Measurements from ENCODE around the gene MMP14.
A peak's percentile ranks its signal among the peaks of the same experiment; 100 is the strongest.
"Not testable (repeated sequence)": the region's sequence is repeated elsewhere in the genome, so short reads cannot be mapped to it uniquely, and the experiment has no call there.

Gene MMP14

DNA sequence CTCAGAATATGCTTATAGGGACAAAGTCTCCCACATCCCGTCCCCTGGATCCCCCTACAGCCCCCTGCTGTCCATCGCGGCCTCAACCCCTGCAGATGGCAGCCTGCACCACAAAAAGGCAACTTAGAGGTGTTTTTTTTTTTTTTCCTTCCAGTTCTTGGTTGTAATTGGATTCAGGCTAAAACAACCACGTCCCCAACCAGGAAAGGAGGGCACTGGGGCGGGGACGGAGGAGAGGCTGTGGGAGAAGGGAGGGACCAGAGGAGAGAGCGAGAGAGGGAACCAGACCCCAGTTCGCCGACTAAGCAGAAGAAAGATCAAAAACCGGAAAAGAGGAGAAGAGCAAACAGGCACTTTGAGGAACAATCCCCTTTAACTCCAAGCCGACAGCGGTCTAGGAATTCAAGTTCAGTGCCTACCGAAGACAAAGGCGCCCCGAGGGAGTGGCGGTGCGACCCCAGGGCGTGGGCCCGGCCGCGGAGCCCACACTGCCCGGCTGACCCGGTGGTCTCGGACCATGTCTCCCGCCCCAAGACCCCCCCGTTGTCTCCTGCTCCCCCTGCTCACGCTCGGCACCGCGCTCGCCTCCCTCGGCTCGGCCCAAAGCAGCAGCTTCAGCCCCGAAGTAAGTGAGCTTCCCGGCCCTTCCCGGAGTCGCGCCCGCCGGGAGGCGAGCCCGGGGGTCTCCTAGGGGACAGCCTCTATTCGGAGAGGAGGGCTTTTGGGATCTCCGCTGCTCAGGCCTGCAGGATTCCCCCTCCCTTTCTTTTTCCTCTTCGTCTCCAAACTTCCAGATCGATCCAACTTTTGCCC, at the start of gene MMP14:
Gene MMP14 (plus strand): TSS at position 285 of the 813 bp plus-strand sequence. CDS start 233 bp downstream, at position 518.
- DNase-seq (ENCODE audit: low spot score): peak; percentile 59

DNA sequence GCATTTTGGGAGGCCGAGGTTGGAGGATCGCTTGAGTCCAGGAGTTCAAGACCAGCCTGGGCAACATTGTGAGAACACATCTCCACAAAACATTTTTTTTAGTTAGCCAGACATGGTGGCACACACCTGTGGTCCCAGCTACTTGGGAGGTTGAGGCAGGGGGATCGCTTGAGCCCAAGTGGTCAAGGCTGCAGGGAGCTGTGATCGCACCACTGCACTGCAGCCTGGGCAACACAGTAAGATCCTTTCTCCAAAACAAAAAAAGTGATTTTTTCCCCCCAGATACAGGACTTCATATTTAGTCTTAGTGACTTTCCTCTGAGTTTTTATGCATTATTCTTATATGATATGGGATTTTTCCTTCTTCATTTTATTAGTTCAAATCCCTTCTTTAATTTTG, 49.7 kb upstream of the MMP14 start:
- no peak for DNase-seq (ENCODE audit: low spot score)

DNA sequence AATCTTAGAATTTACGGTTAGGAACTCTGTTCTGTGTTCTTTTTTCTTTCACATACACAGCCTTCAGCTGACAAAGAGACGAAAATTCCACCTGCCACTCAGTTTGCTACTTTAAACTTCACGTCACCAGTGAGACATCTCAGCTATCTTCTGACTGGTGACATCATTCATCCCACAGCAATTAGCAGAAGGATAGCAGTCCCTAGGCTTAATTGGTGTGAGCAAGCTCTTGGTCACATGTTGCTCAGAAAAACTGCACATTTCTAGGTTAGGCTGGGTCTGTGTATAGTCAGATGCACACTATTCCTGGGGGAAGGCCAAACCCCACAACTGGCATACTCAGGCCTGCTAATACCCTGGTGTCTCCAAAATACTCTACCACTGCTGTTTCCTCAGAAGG, 45.1 kb upstream of the MMP14 start:
- no peak for DNase-seq (ENCODE audit: low spot score)

DNA sequence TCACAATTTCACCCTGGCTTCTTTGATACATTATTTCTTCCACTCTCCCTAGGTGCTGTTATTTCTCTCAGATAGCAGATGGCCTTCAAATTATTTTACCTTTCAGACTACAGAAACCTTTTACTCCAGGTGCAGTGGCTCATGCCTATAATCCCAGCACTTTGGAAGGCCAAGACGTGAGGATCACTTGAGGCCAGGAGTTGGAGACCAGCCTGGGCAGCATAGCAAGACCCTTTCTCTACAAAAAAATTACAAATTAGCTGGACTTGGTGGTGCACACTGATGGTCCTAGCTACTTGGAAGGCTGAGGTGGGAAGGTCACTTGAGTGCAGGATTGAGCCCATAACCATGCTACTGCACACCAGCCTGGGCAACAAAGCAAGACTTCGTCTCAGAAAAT, 44.2 kb upstream of the MMP14 start:
- no peak for DNase-seq (ENCODE audit: low spot score)

DNA sequence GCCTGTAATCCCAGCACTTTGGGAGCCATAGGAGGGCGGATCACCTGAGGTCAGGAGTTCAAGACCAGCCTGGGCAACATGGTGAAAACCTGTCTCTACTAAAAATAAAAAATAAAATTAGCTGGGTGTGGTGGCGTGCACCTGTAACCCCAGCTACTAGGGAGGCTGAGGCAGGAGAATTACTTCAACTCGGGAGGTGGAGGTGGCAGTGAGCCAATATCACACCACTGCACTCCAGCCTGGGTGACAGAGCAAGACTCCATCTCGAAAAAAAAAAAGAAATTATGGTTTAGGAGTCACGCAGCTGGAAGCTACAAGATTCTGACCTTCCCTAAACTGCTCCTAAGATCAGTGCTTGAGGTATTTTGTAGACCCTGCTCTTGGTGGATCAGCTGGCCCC, 42.8 kb upstream of the MMP14 start:
- DNase-seq (ENCODE audit: low spot score): not testable (repeated sequence)

DNA sequence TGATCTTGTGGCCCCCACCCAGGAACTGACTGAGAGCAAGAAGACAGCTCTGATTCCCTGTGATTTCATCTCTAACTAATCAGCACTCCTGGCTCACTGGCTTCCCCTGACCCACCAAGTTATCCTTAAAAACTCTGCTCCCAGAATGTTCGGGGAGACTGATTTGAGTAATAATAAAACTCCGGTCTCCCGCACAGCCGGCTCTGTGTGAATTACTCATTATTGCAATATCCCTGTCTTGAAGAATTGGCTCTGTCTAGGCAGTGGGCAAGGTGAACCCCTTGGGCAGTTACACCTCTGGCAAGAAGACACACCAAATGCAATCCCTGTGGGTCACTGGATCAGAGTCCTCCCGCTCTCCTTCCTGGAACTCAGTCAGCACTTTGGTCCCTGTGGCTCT, 42.4 kb upstream of the MMP14 start:
- no peak for DNase-seq (ENCODE audit: low spot score)

DNA sequence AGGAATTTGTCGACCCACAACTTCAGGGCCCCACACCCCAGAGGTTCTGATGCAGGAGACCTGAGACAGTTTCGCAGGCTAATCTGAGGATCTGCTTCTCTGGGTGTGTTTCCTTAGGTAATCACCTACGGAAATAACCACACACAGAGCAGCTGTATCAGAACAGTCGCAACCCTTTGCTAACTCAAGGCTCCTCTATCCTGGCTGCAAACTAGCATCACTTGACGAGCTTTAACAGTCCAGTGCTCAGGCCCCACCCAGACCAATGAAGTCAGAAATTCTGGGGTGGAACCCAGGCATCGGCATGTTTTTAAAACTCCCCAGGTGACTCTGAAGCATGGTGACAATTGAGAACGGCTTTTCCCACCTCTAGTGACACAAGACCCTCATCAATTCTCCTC, 41.8 kb upstream of the MMP14 start:
- DNase-seq (ENCODE audit: low spot score): no peak

DNA sequence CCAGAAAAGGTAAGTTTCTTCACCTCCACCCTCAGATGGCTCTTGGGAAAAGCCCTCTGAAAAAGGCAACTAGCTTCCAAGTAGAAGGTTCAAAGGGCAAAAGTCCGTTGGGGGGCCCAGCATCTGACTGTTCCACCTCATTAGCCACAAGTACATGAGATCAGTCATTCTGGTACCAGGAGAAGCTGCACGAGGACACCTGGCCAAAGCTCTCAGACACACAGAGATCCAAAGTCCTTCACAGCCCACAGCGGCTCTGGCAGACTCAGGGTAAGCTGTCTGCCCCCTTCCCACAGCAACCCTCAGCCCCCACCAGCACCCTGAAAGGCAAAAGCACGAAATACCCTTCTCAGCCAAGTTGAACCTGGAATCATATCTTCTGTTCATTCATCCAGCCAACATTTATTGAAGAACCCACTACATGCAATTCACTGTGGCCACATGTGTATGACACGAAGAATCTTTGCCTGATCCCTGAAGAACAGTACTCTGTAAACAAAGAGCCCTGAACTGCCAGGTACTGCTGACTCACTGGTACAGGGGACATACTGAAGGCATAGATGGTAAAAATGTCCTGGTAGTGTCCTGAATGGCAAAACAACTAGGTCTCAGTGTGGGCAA, 40.2 kb upstream of the MMP14 start:
- DNase-seq (ENCODE audit: low spot score): no peak

DNA sequence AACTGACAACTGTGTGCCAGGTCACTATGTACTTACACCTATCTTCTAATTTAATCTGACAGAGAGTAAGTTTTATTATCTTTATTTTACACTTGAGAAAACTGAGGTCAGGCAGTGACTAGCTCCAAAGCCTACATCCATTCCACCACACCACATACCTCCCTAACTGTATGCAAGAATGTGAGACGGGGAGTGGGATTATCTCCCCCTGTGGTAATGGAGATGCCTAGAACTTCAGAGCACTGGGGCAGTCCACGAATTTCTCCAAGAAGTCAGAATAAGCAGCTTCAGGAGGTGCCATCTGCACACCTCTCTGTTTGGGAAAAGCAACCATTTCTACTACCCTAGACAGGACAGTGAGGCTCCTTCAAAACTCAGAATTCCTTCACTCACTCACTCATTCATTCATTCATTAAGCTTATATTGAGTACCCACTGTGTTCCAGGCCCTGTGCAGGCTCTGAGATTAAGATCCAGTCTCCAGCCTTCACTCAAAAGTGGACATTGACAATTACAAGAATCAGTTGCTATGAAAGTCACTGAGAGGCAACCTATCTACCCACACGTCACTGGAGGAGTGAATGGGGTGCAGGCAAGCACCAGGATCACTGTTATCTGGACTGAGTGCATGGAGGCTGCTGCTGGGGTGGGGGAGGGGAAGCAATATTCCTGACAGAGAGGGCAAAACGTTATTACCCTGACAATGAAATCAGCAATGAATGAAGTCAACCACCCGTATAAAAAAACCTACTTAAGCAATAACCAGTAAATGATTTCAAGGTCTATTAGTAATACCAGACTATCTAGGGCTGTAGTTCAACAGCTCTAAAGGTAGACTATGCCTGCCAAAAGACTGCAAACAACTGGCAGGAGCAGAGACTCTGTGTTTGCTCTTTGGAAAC, 39.1 kb upstream of the MMP14 start:
- DNase-seq (ENCODE audit: low spot score): no peak

DNA sequence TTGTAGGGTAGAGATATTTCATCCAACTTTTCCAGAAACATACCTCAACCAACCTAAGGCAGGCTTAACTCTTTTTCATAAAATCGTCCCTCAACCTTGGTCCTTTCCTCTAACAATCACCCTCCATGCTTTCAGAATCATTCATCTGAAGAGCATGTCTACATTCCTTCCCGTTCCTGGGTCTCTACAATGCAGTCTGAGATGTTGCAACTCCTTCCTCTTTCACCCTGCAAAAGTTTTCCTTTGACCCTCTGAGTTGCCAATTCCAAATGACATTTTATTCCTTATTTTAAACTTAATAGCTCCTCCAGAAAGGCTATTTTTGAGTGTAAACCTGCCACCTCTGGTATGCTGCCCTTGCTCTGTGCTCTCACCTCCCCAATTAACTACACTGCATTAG, 37.9 kb upstream of the MMP14 start:
- DNase-seq (ENCODE audit: low spot score): no peak

DNA sequence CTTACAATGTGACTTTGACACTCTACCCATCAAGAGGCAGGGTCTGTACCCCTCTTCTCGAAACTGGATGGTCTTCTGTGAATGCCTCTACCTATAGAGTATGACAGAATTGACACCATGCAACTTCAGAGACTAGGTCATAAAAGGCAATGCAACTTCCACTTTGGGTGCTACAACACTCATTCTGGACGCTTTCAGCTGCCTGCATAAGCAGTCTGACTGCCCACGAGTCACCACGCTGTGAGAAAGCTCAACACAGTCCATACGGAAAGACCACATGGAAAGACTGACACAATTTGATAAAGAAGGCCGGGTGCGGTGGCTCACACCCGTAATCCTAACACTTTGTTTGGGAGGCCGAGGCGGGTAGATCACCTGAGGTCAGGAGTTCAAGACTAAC, 36.0 kb upstream of the MMP14 start:
- no peak for DNase-seq (ENCODE audit: low spot score)

DNA sequence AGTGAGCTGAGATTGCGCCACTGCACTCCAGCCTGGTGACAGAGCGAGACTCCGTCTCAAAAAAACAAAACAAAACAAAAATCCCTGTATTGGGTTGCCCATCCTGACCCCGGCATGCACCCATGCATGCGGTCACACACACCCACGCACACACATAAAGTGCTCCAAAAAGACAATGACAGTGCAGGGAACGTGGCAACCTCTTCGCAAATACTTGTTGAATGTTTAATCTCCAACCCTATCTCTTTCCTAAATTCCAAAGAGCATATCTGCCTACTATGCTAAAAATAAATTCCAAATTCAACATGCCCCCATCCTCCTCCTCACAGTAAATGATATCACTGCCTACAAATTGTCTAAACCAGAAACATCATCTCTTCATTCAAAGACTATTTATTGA, 34.7 kb upstream of the MMP14 start:
- DNase-seq (ENCODE audit: low spot score): no peak

DNA sequence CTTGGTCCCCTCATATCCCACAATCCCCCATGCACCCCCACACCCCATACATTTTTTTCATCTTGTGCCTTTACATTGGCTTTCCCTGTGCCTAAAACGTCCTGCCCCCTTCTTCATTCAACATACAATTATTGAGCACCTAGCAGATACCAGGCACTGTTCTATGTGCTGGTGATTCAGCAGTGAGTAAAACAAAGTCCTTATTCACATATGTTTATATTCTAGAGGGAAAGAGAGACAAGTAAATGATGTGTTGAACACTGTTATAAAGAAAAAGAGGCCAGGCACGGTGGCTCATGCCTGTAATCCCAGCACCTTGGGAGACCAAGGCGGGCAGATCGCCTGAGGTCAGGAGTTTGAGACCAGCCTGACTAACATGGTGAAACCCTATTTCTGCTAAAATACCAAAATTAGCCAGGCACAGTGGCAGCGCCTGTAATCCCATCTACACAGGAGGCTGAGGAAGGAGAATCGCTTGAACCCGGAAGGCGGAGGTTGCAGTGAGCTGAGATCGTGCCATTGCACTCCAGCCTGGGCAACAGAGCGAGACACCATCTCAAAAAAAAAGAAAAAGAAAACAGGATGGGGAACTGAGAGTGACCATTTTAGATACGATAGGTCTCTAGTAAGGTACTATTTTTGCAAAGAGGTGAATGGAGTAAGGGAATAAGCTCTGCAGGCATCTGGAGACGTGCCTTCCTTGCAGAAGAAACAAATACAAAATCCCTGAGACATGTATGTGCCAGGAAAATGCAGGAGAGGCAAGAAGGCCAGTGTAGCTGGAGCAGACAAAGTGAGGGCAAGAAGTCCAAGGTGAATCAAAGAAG, 33.3 kb upstream of the MMP14 start:
- no peak for DNase-seq (ENCODE audit: low spot score)

DNA sequence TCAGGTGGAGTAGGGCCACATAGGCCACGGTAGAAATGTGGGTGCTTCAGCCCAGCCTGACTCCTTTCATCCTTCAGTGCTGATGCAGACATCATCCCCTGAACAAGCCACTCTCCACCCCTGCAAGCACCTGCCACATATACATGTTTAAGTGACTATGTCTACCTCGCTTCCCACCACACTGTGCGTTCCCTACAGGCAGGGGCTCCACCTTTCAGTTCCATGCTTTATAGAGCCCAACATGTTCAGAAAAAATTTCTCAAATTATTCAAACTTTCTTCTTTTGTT, 32.8 kb upstream of the MMP14 start:
- DNase-seq (ENCODE audit: low spot score): no peak

DNA sequence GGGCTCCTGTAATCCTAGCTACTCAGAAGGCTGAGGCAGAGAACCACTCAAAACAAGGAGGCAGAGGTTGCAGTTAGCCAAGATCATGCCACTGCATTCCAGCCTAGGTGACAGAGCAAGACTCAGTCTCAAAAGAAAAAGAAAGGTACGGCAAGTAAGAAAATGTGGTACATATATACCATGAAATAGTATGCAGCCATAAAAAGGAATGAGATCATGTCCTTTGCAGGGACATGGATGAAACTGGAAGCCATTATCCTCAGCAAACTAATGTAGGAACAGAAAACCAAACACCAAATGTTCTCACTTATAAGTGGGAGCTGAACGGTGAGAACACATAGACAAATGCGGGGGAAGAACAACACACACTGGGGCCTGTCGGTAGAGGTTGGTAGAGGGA, 31.1 kb upstream of the MMP14 start:
- not testable (repeated sequence) for DNase-seq (ENCODE audit: low spot score)

DNA sequence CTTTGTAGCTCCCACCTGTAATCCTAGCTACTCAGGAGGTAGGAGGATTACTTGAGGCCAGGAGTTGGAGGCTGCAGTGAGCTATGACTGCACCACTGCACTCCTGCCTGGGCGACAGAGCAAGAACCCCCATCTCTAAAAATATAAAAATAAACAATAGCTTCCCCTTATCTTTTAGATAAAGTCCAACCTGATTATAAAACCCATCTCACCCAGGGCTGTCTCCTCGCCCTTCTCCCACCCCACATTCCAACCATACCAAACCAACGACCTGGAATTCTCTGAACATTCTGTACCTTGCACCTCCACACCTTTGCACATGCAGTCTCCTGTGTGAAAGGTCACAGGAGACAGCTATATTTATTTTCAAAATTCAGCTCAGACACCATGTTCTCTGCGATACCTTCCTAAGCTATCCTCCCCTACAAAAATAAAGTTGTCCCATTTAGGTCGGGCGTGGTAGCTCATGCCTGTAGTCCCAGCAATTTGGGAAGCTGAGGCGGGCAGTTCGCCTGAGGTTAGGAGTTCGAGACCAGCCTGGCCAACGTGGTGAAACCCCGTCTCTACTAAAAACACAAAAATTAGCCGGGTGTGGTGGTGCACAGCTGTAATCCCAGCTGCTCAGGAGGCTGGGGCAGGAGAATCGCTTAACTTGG, 28.8 kb upstream of the MMP14 start:
- DNase-seq (ENCODE audit: low spot score): no peak

DNA sequence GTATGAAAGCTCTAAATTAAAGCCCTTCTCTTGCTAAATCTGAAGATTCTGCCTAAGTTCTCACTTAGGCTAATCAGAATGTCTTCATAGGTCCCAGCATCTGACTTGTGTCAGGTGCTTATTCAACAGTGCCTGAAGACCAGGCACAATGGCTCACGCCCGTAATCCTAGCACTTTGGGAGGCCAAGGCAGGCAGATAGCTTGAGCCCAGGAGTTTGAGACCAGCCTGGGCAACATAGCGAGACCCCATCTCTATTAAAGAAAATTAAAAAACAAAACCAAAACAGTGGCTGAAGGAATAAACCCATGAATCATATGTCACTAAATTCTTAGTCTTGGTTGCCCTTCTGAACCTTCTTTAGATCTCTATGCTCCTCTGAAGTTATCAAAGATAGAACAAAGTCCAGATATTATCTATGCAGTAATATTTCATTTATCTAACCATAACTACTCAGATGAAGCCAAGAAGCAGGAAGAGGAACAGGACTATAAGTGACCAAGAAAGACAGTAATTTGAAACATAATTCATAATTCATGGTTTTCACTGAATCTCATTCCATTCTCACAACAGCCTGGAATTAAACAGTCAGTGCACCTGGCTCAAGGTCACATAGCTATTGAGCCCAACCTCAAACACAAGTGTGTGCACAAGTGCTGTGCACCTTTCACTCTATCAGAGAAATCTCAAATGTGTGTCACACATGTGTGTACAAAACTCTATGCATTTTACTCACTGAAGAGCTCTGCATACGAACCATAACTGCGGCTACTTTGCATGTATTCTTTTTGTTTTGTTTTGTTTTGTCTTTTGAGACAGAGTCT, 27.8 kb upstream of the MMP14 start:
- no peak for DNase-seq (ENCODE audit: low spot score)

DNA sequence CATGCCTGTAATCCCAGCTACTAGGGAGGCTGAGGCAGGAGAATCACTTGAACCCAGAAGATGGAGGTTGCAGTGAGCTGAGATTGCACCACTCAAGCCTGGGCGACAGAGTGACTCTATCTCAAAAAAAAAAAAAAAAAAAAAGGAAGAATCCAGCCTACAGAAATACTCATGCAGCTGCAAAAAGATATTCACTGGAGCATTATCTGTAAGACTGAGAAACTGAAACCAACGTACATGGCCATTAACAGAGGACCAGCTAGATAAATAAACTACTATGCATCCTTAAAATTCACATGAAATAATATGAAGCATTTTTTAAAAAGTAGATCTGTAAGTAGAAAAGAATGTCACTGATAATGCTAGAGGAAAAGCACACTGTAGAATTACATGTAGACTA, 24.7 kb upstream of the MMP14 start:
- DNase-seq (ENCODE audit: low spot score): no peak

DNA sequence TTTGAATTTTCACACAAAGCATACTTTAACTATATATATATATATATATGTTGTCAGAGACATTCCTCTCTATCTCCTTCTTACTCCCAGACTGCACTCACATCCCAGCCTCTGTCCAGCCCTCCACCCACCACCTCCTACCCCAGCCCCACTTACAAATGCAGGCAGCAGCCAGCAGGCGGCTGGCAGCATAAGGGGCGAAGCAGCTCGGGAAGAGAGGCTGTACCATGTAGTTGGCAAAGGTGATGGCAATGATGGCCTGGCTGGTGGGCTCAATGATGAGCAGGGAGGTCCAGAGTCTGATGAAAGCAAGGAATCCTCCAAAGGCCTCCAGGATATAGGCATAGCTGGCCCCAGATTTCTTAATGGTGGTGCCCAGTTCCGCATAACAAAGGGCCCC, 23.6 kb upstream of the MMP14 start:
- no peak for DNase-seq (ENCODE audit: low spot score)

DNA sequence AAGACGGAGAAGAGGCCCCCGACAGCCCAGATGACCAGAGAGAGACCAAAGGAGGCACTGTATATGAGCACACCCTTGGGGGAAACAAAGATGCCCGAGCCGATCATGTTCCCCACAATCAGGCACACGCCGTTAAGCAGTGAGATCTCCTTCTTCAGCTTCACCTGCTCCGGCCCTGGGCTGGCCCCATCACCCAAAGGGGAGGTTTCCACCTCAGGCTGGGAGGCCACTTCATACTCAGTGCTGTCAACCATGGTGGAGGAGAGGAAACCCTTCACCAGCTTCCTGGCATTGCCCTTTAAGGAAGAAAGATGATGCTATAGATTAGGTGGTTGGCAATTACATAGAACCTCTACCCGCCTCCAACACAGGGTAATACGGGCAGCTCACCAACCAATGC, 23.2 kb upstream of the MMP14 start:
- DNase-seq (ENCODE audit: low spot score): no peak

DNA sequence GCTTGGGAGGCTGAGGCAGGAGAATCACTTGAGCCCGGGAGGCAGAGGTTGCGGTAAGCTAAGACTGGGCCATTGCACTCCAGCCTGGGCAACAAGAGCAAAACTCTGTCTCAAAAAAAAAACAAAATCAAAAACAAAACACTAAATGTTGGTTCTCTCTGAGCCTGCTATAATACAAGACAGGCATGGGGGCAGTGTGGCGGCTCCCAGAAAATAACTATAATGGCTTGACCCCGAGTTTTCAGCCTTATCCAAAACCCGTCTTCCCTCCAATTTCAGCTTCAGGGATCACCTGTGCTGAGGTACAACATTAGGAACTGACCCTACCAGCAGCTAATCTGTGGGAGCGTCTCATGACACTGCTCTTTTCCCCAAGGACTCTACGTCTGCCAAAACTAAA, 22.0 kb upstream of the MMP14 start:
- no peak for DNase-seq (ENCODE audit: low spot score)

All from Ammon's horn (tissue), 1 donor.